Thyroid gland (tissue), 4 donors: ENCODE measurements around the gene PCYOX1L.

Experiments used
- CTCF ChIP-seq, 6 experiments: fragments of 200-600 bp in 3 of 6; fragments of 450-650 bp in 3 of 6; sonication (generic) in 3 of 6; IDR thresholded peaks; one replicate each; pipeline ENCODE4 v1.5.1; 2016 to 2019; ENCODE audit warnings: antibody characterized with exemption in 6 of 6, mild to moderate bottlenecking in 2 of 6, inconsistent platforms in 1 of 6, moderate library complexity in 1 of 6
- POLR2A ChIP-seq, 2 donors: fragments of 450-650 bp; IDR thresholded peaks; one replicate each; pipeline ENCODE4 v1.6.1; 2017; ENCODE audit warnings: antibody characterized with exemption in 2 of 2, mild to moderate bottlenecking in 2 of 2, moderate library complexity in 1 of 2

GRCh38 chr5:149403923-149404745 lies 46.3 kb downstream of the PCYOX1L start:
- TF ChIP-seq CTCF (IDR thresholded peaks at IDR 0.05) (no peak), POLR2A (IDR thresholded peaks at IDR 0.05) (no peak)
